ENCODE data around the gene CNTD1. TPM values are rescaled to one million over a fixed set of nuclear protein-coding genes. Genes with fewer than 3 reads are reported as not detected.

Gene CNTD1
- total RNA-seq, 1 donor from 2014 or later = not detected

DNA sequence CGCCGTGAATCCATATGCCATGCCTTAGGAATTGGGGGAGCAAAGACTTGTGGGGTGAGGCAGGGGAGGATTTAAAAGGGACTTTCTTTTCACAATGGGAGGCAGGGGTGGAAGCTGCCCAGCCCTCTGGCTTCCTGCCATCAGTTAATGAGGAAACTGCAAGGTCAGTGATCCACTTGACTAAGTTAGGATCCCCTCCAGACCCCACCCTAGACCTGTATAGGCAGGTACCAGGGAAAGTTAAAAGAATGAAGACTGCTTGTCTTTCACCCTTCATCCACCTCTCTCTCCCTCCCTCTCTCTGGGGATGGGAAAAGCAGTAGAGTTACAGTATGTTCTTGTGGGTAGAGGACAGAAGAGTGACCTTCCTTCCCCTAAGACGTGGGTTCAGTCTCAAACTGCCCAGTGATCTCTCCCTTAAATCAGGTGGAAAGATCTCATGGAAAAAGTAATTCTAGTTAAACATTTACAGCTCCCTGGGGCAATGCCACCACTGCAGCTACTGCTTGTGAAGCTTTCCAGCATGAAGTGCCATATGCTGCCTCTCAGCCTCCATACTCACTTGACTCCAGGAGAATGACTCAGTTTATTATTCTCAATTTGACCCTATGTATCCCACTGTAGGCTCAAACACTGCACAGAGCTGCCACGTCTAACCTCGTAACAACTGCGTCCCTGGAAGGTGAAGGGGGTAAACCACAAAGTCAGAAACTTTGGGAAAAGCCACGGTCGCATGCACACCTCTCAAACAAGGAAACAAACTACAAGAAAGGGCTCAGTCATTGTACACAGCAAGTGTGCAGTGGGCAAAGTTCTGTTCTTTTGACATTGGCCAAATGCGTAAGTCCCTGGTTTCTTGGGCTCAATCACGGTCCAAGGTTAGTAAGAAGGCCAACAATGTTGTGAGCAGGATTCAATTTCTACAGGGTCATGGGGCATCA is 1.3 kb upstream of the CNTD1 start:
- H3K79me2 ChIP-seq (ENCODE audit: insufficient read depth, low read length) = peaks cover 14% of the 10 kb centered on the region
- H3K4me2 ChIP-seq (ENCODE audit: low read length) = peak overlapping the region; percentile 89
- peaks cover 3% of the 10 kb centered on the region for H3K27me3 ChIP-seq (ENCODE audit: insufficient read depth, low read length)
- Mint-ChIP-seq H3K9me3 (ENCODE audit: unreplicated experiment) (no peaks in the 10 kb centered on the region), H3K4me3 (ENCODE audit: unreplicated experiment) (peak overlapping the region; percentile 94), H3K36me3 (ENCODE audit: low read depth, unreplicated experiment) (peaks cover 13% of the 10 kb centered on the region), H3K27me3 (ENCODE audit: low read depth, unreplicated experiment) (no peaks in the 10 kb centered on the region), H3K4me1 (ENCODE audit: low read depth, unreplicated experiment) (peaks cover 7% of the 10 kb centered on the region), H3K27ac (ENCODE audit: unreplicated experiment) (peak overlapping the region; percentile 84)
- FAIRE-seq = no peak
- no peak overlapping the region for H3K27ac ChIP-seq (ENCODE audit: low read depth, low read length)
- H3K9ac ChIP-seq (ENCODE audit: low read length) = peak overlapping the region; percentile 91
- DNase-seq (ENCODE audit: low read depth) = no peak
- H2AFZ ChIP-seq (ENCODE audit: low read depth, low read length) = no peak overlapping the region
- peaks cover 3% of the 10 kb centered on the region for H3K36me3 ChIP-seq (ENCODE audit: insufficient read depth, low read length)
- H3K9me3 ChIP-seq (ENCODE audit: insufficient read depth, low read depth, low read length) = no peaks in the 10 kb centered on the region
- peaks cover 10% of the 10 kb centered on the region for H3K4me1 ChIP-seq (ENCODE audit: insufficient read depth, low read length)
- H4K20me1 ChIP-seq (ENCODE audit: insufficient read depth, low read length) = no peaks in the 10 kb centered on the region
- TF ChIP-seq, protein P1, sequence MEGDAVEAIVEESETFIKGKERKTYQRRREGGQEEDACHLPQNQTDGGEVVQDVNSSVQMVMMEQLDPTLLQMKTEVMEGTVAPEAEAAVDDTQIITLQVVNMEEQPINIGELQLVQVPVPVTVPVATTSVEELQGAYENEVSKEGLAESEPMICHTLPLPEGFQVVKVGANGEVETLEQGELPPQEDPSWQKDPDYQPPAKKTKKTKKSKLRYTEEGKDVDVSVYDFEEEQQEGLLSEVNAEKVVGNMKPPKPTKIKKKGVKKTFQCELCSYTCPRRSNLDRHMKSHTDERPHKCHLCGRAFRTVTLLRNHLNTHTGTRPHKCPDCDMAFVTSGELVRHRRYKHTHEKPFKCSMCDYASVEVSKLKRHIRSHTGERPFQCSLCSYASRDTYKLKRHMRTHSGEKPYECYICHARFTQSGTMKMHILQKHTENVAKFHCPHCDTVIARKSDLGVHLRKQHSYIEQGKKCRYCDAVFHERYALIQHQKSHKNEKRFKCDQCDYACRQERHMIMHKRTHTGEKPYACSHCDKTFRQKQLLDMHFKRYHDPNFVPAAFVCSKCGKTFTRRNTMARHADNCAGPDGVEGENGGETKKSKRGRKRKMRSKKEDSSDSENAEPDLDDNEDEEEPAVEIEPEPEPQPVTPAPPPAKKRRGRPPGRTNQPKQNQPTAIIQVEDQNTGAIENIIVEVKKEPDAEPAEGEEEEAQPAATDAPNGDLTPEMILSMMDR (IDR thresholded peaks at IDR 0.05; ENCODE audit: insufficient read depth, low read depth, low read length) = no peak
- TF ChIP-seq EZH2 (IDR thresholded peaks at IDR 0.05; ENCODE audit: insufficient read depth, low read length) = no peak
- H3K4me3 ChIP-seq (ENCODE audit: insufficient read depth, low read depth, low read length) = peak overlapping the region; percentile 97

DNA sequence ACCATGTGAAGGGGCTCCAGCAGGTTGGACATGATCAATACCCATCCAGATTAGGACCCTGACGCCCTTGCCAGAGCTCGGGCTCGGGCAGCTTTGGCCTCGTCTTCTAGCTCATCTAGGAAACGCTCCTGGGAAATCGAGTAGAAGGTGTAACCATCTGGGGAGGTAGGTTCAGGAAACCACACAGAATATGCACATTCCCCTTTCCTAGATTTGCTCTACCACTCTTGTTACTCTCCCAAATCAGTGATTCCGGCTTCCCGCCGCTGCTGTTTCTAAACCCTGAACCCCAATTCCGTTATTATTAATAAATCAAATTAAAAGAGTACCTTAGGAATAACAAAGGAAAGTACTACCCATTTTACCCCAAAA is 664 bp upstream of the CNTD1 start:
- Histone ChIP-seq H2AFZ (ENCODE audit: low read depth, low read length) (peak overlapping the region; percentile 95), H4K20me1 (ENCODE audit: insufficient read depth, low read length) (no peaks in the 10 kb centered on the region), H3K9me3 (ENCODE audit: insufficient read depth, low read depth, low read length) (no peaks in the 10 kb centered on the region), H3K4me1 (ENCODE audit: insufficient read depth, low read length) (peaks cover 16% of the 10 kb centered on the region), H3K27me3 (ENCODE audit: insufficient read depth, low read length) (peaks cover 3% of the 10 kb centered on the region), H3K4me3 (ENCODE audit: insufficient read depth, low read depth, low read length) (peak overlapping the region; percentile 97), H3K4me2 (ENCODE audit: low read length) (peak overlapping the region; percentile 89), H3K36me3 (ENCODE audit: insufficient read depth, low read length) (peaks cover 3% of the 10 kb centered on the region), H3K79me2 (ENCODE audit: insufficient read depth, low read length) (peaks cover 14% of the 10 kb centered on the region), H3K27ac (ENCODE audit: low read depth, low read length) (peak overlapping the region; percentile 65), H3K9ac (ENCODE audit: low read length) (peak overlapping the region; percentile 91)
- no peaks in the 10 kb centered on the region for H3K9me3 Mint-ChIP-seq (ENCODE audit: unreplicated experiment)
- H3K4me3 Mint-ChIP-seq (ENCODE audit: unreplicated experiment) = peak overlapping the region; percentile 94
- H3K36me3 Mint-ChIP-seq (ENCODE audit: low read depth, unreplicated experiment) = peaks cover 13% of the 10 kb centered on the region
- peak overlapping the region; percentile 84 for H3K27ac Mint-ChIP-seq (ENCODE audit: unreplicated experiment)
- H3K4me1 Mint-ChIP-seq (ENCODE audit: low read depth, unreplicated experiment) = peaks cover 7% of the 10 kb centered on the region
- TF ChIP-seq, protein P1 (IDR thresholded peaks at IDR 0.05; ENCODE audit: insufficient read depth, low read depth, low read length) = no peak
- no peak for TF ChIP-seq EZH2 (IDR thresholded peaks at IDR 0.05; ENCODE audit: insufficient read depth, low read length)
- FAIRE-seq (no peak), DNase-seq (ENCODE audit: low read depth) (no peak)
- no peaks in the 10 kb centered on the region for H3K27me3 Mint-ChIP-seq (ENCODE audit: low read depth, unreplicated experiment)
